ENCODE measurements around the gene MTOR. TPM values are rescaled to one million over a fixed set of nuclear protein-coding genes. Genes with fewer than 3 reads are reported as not detected.
A peak's percentile ranks its signal among the peaks of the same experiment; 100 is the strongest.

Gene MTOR
- total and polyA plus RNA-seq, 2 donors (not counting 3 experiments of a cell fraction or from before 2014, with no cell fraction given): 33.5 to 50.4 TPM

DNA sequence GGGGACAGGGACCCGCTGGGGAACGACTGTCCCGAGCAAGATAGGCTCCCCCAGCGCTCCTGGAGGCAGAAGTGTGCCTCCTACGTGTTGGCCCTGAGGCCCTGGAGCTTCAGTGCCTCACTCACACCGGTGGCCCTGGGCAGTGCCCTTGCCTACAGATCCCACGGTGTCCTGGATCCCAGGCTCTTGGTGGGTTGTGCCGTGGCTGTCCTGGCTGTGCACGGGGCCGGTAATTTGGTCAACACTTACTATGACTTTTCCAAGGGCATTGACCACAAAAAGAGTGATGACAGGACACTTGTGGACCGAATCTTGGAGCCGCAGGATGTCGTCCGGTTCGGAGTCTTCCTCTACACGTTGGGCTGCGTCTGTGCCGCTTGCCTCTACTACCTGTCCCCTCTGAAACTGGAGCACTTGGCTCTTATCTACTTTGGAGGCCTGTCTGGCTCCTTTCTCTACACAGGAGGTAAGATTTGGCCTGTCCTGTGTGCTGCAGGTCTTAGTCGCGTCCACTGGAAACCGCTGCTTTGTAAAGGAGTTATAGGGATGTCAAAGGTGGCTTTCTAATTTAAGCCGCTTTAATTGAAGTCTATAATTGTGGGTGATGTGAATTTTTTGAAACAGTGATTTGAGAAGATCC is 11.4 kb upstream of the MTOR start:
- DNase-seq (ENCODE audit: low read depth, low spot score): no peak
- dilution Hi-C loops (cut with MboI; ENCODE audit: extremely low pct_ligation_motif_present, low sequenced_read_pairs): no loop called here
- H2AFZ ChIP-seq (ENCODE audit: low read depth, low read length): peak overlapping the region; percentile 95
- H3K9me1 ChIP-seq (replicated peaks; ENCODE audit: control insufficient read depth, extremely low read depth, insufficient read depth, low read length): no peaks in the 10 kb centered on the region
- H4K20me1 ChIP-seq (replicated peaks; ENCODE audit: control insufficient read depth, extremely low read depth, insufficient read depth, low read length): no peaks in the 10 kb centered on the region
- ChIA-PET POLR2A (interaction anchor here (0.5 kb wide), 1 partner anchor 573 kb away, joined by 4 read pairs; no protein-coding TSS in a partner anchor), CTCF (interaction anchor here (1.8 kb wide), 2 partner anchors 8 to 236 kb away, joined by 8 to 14 read pairs; no protein-coding TSS in a partner anchor)
- H3K79me2 ChIP-seq (ENCODE audit: control insufficient read depth, insufficient read depth, low read length): peaks cover 17% of the 10 kb centered on the region
- H3K4me1 ChIP-seq (ENCODE audit: control insufficient read depth, extremely low read depth, insufficient read depth, low read length): peaks cover 13% of the 10 kb centered on the region
- FAIRE-seq: no peak
- peak overlapping the region; percentile 52 to 77 (median 66) for H3K4me3 ChIP-seq (replicated peaks in 1 of 3; ENCODE audit: insufficient read depth in 1 of 3, low read depth in 1 of 3, low read length in 3 of 3)
- H3K4me2 ChIP-seq (ENCODE audit: insufficient read depth, low read length): peak overlapping the region; percentile 92
- no peaks in the 10 kb centered on the region for H3K36me3 ChIP-seq (ENCODE audit: control insufficient read depth in 2 of 2, extremely low read depth in 1 of 2, insufficient read depth in 2 of 2, low read length in 2 of 2)
- peak overlapping the region; percentile 93 for H3K27ac ChIP-seq (ENCODE audit: insufficient read depth, low read depth, low read length)
- H3K9me3 ChIP-seq (replicated peaks; ENCODE audit: control insufficient read depth, insufficient read depth, low read length): no peaks in the 10 kb centered on the region
- TSS peak; percentile 65 for BruUV-seq (replicated peaks)
- TF ChIP-seq POLR2A (IDR thresholded peaks at IDR 0.05; ENCODE audit: low read depth, low read length): no peak
- TF ChIP-seq JUN (IDR thresholded peaks at IDR 0.05; ENCODE audit: borderline replicate concordance, insufficient read depth, insufficient read length, low read depth): no peak
- TF ChIP-seq FOS (IDR thresholded peaks at IDR 0.05; ENCODE audit: borderline replicate concordance, insufficient read depth, low read length): no peak
- TF ChIP-seq, protein P1, sequence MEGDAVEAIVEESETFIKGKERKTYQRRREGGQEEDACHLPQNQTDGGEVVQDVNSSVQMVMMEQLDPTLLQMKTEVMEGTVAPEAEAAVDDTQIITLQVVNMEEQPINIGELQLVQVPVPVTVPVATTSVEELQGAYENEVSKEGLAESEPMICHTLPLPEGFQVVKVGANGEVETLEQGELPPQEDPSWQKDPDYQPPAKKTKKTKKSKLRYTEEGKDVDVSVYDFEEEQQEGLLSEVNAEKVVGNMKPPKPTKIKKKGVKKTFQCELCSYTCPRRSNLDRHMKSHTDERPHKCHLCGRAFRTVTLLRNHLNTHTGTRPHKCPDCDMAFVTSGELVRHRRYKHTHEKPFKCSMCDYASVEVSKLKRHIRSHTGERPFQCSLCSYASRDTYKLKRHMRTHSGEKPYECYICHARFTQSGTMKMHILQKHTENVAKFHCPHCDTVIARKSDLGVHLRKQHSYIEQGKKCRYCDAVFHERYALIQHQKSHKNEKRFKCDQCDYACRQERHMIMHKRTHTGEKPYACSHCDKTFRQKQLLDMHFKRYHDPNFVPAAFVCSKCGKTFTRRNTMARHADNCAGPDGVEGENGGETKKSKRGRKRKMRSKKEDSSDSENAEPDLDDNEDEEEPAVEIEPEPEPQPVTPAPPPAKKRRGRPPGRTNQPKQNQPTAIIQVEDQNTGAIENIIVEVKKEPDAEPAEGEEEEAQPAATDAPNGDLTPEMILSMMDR (IDR thresholded peaks at IDR 0.05; ENCODE audit: extremely low read depth in 1 of 2, insufficient read depth in 1 of 2, low read depth in 1 of 2, low read length in 2 of 2): no peak
- no peak for TF ChIP-seq POLR2AphosphoS5 (IDR thresholded peaks at IDR 0.05; ENCODE audit: insufficient read depth, low read depth, low read length)
- no peak for TF ChIP-seq GATA2 (IDR thresholded peaks at IDR 0.05; ENCODE audit: insufficient read depth, insufficient read length, low read depth, low read length)
- TF ChIP-seq, protein P2, sequence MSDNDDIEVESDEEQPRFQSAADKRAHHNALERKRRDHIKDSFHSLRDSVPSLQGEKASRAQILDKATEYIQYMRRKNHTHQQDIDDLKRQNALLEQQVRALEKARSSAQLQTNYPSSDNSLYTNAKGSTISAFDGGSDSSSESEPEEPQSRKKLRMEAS (IDR thresholded peaks at IDR 0.05; ENCODE audit: insufficient read depth, insufficient read length): no peak
- intact Hi-C loops (cut with micrococcal nuclease): loop anchor here (1.0 to 10.0 kb wide), 3 partner anchors 11 to 531 kb away; partner anchors contain the start of genes AGTRAP, CLCN6, MTHFR and MTOR
- H3K9ac ChIP-seq (replicated peaks; ENCODE audit: extremely low read depth, insufficient read depth, low read length): peak overlapping the region; percentile 97
- H3K27me3 ChIP-seq (ENCODE audit: control insufficient read depth in 2 of 2, insufficient read depth in 2 of 2, low read length in 2 of 2): no peaks in the 10 kb centered on the region

All from endothelial cell of umbilical vein (primary cell).